NCI-H2196 treated with DMSO at 0.1 percent for 48 hours (cell line): ENCODE measurements around the gene MC1R.
"Not testable (repeated sequence)": the region's sequence is repeated elsewhere in the genome, so short reads cannot be mapped to it uniquely, and the experiment has no call there.

Experiments
- DNase-seq: peaks from one replicate; lab custom pipeline; 2025; ENCODE audit not compliant: unreplicated experiment; lab: John Stamatoyannopoulos, UW

MC1R gene

DNA sequence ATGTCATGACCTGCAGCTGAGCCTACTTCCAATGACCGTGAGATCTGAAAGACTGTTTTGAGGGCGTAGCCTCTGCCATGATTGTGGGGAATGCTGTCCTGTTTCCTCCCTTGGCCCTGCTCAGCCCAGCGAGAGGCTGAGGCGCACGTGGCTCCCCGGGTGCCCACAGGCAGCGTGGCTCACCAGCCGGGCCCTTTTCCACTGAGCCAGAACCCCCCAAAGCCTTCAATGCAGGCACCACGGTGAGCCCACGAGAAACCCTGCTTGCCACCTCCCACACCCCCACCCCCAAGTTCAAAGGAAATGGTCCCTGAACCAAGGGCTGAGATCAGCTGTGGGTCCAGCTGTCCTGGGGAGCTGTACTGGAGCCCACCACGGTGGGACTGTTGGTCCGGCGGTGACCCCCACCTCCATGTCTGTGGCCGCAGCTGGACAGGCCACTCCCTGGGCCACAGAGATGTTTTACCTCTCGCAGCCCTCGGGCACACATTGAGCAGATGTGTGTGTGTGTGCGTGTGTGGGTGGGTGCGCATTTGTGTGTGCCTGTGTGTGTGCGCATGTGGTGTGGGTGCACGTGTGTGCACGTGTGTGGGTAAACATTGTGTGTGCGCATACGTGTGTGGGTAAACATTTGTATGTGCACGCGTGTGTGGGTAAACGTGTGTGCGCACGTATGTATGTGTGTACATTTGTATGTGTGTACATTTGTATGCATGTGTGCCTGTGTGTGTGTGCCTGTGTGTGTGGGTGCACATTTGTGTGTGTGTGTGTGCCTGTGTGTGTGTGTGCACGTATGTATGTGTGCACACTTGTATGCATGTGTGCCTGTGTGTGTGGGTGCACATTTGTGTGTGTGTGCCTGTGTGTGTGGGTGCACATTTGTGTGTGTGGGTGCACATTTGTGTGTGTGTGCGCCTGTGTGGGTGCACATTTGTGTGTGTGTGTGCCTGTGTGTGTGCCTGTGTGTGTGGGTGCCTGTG lies 5.0 kb upstream of the MC1R start:
- no peak for DNase-seq

DNA sequence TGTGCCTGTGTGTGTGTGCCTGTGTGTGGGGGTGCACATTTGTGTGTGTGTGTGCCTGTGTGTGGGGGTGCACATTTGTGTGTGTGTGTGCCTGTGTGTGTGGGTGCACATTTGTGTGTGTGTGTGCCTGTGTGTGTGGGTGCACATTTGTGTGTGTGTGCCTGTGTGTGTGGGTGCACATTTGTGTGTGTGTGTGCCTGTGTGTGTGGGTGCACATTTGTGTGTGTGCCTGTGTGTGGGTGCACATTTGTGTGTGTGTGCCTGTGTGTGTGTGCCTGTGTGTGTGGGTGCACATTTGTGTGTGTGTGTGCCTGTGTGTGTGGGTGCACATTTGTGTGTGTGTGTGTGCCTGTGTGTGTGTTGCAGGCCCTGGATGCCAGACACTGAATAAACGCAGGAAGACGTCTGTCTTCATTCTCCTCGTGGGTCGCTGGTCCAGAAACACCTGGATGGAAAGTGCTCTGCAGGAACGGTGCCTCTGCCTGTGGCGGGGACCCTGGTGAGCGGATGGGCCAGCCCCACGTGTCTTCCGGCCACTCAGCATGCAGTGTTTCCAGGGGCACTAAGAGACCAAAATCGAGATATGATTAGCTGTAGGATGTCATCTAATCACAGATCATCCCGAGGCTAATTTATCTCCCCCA lies 3.9 kb upstream of the MC1R start:
- not testable (repeated sequence) for DNase-seq

DNA sequence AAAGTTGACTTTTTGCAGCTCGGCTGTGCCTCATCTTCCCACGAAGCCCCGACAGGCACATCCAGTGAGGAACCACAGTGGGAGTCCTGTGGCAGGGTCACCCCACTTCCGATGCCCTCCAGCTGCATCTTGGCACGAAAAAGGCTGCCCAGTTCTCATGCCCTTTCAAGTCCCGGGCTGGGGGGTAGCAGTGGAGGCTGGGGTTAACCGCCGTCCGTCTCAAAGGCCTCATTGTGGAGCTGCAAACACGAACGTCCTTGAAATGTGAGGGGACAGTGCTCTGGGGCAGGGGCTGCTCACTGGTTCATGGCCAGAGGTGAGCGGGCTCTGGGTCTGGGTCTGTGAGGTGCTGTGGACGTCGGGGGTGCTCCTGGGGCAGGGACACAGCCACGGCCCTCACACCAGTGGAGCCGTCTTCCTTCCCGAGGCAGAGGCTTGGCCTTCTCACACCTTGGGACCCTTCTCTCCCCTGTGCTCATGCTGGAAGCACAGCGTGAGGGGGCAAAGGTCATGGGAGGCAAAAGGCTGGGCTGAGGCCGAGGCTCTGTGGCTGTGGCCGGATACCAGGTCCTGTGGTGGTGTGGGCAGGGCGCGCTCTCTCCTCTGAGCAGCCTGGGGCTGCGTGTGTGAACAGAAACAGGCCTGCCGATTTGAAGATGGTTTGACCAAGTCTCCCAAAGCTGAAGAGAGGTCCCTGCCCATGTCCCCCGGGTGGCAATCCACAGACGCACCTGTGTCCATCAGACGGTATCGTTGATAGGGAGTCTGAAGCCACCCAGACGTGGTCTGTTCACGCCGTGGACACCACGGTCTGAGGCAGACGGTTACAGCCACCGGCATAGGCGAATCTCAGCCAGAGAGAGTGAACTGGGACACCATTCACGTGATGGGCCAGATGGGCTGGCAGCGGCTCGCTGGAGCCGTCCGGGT lies 3.1 kb upstream of the MC1R start:
- no peak for DNase-seq

DNA sequence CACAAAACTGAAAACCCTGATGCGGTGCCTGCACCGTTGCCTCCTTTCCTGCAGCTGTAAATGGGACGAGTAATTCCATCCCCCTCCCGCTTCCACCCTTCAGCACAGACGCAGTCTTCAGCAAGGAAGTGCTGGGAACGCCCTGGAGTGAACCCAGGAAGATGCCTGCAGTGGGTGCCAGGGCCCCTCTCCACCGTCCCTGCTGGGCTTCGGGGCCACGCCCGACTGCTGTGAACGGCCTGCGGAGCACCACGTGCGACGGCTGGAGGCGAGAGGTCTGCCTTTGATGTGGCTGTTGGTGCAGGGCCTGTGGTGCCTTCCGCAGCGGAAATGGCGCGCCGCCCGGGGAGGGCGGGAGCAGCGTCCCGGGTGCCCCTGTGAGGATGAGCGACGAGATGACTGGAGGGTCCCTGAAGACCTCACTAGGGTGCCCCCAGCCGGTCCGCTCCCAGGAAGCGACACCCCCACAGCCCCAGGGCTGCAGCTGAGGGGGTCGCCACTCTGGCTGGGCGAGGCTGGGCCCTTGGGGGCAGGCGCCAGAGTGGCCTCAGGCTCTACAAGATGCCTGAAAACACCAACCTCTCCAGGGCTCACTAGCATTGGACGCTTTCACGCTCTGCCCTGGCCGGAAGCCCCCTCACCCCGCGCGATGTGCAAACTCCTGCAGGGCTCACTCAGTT lies 749 bp upstream of the MC1R start:
- peak; percentile 26 for DNase-seq

DNA sequence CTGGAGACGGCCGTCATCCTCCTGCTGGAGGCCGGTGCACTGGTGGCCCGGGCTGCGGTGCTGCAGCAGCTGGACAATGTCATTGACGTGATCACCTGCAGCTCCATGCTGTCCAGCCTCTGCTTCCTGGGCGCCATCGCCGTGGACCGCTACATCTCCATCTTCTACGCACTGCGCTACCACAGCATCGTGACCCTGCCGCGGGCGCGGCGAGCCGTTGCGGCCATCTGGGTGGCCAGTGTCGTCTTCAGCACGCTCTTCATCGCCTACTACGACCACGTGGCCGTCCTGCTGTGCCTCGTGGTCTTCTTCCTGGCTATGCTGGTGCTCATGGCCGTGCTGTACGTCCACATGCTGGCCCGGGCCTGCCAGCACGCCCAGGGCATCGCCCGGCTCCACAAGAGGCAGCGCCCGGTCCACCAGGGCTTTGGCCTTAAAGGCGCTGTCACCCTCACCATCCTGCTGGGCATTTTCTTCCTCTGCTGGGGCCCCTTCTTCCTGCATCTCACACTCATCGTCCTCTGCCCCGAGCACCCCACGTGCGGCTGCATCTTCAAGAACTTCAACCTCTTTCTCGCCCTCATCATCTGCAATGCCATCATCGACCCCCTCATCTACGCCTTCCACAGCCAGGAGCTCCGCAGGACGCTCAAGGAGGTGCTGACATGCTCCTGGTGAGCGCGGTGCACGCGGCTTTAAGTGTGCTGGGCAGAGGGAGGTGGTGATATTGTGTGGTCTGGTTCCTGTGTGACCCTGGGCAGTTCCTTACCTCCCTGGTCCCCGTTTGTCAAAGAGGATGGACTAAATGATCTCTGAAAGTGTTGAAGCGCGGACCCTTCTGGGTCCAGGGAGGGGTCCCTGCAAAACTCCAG lies 1.1 kb downstream of the MC1R start:
- no peak for DNase-seq

DNA sequence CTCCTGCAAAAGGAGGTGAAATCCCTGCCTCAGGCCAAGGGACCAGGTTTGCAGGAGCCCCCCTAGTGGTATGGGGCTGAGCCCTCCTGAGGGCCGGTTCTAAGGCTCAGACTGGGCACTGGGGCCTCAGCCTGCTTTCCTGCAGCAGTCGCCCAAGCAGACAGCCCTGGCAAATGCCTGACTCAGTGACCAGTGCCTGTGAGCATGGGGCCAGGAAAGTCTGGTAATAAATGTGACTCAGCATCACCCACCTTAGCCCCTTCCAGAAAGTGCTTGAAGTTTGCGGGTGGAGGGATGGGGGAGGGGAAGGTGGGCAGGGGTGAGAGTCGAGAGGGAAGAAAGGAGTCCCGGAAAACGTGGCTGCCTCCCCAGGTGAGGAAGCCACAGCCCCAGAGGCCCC lies 2.1 kb downstream of the MC1R start:
- DNase-seq = no peak

DNA sequence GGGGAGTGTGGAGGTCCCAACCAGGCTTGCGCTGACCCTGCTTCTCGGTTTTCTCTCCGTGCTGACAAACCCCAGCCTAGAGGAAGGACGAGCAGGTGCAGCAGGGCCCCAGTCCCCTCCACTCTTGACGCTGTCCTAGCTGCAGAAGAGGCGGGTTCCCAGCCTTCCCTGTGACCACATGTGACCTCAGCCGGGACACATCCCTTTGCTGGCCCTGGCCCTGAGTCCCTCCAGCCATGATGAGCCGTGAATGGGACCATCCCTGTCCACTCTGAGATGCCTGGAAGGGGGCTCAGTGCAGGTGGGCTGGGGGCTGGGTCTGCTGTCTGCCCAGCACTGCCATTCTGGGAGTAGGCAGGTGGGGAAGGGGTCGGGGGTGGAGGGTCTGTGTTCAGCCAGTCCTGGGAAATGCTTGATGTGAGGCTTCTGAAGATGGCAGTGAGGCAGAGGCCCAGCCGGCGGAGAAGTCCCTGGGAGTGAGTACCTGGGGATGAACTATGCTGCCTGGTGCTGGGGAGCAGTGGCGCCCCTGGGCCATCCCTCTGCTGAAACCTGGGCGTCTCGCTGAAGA lies 2.6 kb downstream of the MC1R start:
- no peak for DNase-seq

DNA sequence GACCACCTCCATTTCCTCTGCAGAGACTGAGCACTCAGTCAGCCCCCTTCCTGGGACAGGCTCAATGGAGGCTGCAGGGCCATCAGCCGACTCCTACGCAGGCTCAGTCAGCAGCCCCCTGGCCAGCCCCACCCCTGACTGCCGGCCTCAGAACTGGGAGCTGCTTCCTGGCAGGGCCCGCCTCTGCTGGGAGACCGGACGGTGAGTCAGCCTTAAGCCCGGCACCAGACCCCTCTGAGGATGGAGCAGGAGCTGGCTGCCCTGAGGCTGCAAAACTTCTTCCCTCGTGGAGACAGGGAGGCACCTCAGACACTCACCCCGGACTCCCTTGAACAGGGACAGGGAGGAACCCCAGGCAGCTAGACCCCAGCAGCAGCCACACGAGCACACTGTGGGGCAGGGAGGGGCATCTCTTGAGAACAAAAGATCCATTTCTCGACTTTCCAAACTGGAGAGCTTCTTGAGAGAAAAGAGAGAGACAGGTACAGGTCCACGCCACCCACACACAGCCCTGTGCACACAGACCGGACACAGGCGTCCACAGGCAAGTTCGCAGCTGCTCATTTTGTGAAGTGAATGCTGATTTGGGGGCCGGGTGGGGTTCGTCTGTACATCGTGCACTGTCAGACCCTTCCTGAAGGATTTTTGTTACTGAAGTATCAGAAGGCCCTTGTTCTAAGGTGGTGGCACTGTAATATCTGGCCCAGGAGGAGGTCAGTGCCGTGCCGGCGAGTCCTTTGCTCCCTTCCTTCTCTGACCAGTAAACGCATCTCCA lies 3.2 kb downstream of the MC1R start:
- DNase-seq = no peak

DNA sequence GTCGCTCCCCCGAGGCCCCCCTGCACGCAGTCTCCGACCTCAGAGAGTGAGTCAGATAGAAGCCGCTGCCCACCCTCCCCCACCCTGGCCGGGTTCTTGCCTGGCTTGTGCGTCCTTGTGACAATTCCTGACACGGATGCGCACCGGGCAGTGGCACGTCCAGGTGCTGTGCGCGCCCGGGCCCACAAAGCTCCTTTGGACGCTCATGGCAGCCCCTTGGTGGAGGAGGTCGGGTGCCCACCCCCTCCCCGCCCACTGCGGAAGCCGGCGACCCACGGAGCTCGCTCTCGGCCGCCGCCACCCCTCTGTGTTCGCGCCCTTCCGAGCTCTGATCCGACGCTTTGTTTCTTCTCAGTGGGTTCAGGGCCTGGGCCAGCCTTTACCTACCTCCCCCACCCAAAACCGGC lies 3.8 kb downstream of the MC1R start:
- no peak for DNase-seq

DNA sequence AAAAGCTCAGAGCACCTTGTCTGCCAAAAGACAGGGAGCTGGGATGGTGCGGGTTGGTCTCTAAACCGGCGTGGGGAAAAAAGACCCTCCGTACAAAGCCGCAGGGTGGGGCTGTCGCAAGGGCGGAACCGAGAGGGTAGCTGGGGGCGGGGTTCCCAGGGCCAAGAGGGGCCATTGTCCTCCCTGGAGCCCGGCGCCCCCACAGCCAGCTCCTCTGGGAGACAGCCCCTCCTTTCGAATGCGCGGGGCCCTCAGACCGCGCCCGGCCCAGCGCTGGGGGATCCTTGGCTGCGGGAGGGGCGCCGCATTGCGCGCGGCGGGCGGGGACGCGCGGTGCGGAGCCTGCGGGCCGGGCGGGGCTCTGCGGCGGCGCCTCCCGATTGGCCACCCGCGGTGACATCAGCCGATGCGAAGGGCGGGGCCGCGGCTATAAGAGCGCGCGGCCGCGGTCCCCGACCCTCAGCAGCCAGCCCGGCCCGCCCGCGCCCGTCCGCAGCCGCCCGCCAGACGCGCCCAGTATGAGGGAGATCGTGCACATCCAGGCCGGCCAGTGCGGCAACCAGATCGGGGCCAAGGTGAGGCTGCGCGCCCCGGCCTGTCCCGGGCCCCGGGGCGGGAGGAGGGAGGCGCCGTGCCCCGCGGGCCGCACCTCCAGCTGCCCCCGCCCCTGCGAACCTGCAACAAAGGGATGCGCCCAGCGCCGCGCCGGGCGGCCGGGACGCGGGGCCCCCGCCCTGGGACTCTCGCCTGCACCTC lies 4.4 kb downstream of the MC1R start, which contains the start of gene TUBB3:
TUBB3 (plus strand) TSS at position 459 of the 756 bp plus-strand sequence; CDS start at position 519, 60 bp downstream.
- DNase-seq = peak; percentile 49

DNA sequence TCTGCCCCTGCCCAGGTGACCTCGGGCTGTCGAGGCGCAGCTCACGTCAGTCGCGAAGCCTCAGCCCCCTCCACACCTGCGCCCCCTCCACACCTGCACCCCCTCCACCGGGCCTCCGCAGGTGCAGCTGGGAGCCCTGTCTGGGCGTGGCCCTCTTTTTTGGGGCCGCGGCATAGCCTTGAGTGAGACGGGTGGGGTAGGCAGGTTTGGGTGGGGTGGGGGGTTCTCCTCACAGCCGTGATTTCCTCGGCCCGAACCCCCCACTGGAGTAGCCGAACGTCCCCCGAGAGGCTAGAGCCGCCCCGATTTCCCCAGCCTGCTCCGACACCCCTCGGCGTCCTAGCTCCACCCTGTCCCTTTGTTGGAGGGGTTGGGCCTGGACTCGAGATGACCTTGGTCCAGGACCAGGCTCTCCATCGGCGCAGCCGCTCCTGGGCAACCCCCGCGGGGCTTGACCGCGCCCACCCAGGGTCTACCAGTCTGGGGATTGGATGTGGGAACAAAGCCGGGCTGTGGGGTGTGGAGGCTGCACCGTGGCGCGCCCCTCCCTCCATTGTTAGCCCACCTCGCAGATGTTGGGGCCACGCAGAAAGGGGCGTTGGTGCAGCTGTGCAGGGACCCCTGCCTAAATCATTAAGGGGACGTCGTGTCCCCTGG lies 5.1 kb downstream of the MC1R start:
- no peak for DNase-seq

DNA sequence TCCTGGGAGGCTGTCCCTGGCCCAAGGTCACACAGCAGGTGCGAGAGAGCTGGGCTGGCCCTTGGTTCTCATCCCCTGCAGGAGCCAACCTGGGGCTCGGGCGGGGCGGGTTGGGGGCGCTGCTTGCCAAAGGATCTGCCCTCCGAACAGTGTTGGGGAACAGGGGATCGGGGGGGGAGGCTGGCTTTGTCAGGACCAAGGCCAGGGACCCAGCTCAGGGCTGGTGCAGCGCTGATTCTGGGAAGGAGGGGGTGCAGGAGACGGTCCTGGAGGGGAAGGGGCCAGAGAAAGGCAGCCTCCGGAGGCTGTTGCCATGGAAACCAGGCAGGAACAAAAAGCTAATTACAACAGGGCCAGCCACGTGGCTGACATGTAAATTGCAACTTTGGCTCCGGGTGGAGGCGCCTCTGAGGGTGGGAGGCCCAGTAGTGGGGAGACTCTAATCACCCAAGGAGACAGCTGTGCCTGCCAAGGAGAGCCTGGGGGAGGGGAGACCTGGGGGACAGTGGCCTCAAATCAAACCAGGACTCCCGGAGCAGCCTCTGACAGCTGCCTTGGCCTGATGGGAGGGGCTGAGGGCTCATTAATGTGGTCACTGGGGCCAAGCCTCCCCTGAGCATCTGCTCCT lies 5.7 kb downstream of the MC1R start:
- DNase-seq = peak; percentile 14

DNA sequence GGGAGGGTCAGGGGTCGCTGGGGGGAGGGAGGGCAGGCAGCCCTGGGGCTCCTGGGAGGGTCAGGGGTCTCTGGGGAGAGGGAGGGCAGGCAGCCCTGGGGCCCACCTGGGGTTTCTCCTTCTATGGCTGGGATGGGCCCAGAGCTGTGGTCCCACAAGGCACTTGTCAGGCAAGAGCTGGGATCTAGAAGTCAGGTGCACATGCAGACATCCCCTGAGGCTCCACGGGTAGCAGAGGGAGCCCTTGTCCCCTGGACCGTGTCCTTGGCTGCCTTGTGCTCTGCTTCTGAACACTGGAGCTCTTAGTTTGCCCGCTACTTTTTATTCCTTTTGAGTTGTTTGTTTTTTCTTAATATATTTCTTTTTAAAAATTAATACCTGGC lies 6.3 kb downstream of the MC1R start:
- no peak for DNase-seq

DNA sequence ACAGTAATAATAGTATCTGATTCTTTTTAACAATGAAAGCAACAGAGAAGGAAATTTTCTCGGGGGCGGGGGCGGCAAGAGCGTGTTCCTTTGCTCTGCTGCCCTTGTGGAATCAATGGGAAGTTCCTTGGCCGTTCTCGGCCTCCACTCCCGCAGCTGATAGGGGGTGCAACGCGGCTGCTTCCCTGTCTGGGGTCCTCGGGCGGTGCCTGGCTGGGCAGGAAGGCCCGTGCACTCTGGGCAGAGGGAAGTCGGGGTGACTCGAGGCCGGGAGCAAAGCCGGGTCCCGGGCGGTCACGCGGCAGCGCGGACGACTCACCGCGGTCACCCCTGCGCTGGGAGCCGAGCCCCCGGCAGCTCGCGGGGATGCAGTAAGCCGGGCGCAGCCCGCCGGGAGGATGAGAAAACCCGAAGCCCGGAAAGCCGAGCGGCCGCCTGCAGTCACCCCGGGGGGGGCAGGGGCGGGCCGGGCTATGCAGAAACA lies 7.0 kb downstream of the MC1R start:
- DNase-seq = no peak

DNA sequence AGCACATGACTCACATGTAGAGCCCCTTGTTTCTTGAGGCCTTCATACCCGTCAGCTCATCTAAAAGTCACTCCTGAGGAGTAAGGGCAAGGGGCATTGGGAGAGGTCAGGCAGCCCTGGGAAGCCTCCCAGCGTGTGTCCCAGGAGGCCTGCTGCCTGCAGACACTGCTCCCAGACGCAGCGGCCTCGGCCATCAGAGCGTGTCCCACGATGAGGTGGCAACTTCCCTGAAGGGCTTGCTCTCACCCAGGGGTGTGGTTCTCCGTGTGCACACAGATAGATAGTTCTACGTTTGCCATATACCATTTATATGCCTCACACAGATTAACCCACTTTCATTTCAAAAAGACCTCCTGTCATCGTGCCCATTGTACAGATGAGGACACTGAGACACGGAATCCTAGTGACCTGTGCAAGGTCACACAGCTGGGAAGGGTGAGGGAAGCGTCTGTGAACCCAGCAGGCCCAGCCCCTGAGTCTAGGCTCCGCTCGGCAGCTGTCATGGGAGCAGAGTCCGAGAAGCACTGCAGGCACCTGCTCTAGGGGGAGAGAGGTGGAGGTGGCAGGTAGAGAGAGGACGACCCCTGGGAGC lies 12.7 kb downstream of the MC1R start:
- no peak for DNase-seq

DNA sequence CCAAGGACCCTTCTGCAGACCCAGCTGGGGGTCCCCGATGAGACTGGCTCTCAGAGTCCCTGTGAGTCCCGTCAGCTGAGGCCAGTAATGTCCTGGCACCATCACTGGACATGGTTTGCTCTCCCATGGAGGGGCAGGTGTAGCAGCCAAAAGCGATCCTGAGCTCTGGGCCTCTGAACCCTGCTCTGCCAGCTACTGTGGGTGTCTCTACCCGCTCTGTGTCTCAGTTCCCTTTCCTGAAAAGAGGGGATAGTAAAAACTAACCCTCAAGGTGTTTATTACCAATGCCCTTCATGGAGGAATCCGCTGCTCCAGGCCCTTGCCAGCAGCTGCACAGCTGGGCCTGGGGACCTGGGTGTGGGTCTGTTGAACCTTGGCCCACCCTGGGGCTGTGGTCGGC lies 13.3 kb downstream of the MC1R start:
- DNase-seq = no peak
